ENCODE results near the gene ADGRG7.

The ADGRG7 gene

DNA sequence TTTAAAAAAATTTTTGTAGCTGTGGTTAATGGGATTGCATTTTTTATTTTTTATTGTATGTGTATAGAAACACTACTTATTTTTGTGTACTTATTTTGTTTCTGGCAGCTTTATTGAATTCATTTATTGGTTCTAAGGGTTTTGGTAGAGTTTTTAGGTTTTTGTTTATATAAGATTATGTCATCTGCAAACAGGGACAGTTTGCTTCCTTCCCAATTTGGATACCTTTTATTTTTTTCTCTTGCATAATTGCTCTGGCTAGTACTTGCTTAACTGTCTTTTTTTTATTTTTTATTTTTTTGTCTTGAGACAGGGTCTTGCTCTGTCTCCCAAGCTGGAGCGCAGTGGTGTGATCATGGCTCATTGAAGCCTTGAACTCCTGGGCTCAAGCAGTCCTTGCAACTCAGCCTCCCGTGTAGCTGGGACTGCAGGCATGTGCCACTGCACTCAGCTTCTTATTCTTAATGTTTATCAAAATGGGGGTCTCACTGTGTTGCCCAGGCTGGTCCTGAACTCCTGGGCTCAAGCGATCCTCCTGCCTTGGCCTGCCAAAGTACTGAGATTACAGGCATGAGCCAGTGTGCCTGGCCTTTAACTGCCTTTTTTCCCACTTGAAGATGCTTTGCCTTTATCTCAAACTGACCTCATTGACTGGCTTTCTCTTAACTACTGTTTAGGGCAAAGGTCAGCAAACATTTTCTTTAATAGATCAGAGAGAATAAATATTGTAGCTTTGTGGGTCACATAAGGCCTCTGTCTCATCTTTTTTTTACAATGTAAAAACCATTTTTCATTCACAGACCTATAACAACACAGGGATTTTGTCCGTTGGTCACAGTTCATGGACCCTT lies 108.5 kb downstream of the ADGRG7 start:
- no peak for DNase-seq (ENCODE audit: low spot score)
- TF ChIP-seq, protein P1, sequence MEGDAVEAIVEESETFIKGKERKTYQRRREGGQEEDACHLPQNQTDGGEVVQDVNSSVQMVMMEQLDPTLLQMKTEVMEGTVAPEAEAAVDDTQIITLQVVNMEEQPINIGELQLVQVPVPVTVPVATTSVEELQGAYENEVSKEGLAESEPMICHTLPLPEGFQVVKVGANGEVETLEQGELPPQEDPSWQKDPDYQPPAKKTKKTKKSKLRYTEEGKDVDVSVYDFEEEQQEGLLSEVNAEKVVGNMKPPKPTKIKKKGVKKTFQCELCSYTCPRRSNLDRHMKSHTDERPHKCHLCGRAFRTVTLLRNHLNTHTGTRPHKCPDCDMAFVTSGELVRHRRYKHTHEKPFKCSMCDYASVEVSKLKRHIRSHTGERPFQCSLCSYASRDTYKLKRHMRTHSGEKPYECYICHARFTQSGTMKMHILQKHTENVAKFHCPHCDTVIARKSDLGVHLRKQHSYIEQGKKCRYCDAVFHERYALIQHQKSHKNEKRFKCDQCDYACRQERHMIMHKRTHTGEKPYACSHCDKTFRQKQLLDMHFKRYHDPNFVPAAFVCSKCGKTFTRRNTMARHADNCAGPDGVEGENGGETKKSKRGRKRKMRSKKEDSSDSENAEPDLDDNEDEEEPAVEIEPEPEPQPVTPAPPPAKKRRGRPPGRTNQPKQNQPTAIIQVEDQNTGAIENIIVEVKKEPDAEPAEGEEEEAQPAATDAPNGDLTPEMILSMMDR (IDR thresholded peaks at IDR 0.05; ENCODE audit: extremely low read depth, missing control alignments), result no peak

DNA sequence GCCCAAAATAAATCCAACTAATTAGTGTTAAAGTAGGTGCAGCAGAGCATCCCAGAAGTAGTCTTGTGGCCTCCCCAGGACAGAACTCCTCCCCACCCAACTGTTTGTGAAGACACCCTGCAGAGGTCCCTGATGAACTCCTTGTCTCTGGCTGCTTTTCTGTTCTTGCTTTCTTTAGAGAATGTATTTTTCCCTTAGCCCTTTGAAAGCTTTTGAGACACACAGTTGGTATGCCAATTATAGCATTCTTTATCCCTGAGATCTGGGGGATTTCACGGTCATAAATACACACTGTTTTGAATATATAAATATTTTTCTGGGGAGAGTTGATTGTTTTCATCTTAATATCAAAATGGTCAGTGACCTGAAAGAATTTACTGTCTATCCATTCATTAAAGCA lies 109.7 kb downstream of the ADGRG7 start:
- TF ChIP-seq, protein P1 (IDR thresholded peaks at IDR 0.05; ENCODE audit: extremely low read depth, missing control alignments), result no peak
- DNase-seq (ENCODE audit: low spot score), result no peak

DNA sequence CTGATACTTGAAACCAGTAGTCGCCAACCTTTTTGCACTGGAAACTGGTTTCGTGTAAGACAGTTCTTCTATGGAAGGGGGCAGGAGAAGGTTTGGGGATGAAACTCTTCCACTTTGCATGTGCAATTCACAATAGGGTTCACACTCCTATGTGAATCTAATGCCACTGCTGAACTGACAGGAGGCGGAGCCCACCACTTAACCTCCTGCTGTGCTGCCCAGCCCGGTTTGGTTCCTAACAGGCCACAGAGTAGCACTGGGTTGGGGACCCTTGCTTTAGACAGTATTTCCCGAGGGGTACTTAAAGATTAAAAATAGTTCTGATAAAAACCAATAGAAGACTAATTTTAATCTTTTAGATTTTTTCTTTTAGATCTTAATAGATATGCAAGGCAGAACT lies 111.0 kb downstream of the ADGRG7 start:
- no peak for DNase-seq (ENCODE audit: low spot score)
- TF ChIP-seq, protein P1 (IDR thresholded peaks at IDR 0.05; ENCODE audit: extremely low read depth, missing control alignments), result no peak

DNA sequence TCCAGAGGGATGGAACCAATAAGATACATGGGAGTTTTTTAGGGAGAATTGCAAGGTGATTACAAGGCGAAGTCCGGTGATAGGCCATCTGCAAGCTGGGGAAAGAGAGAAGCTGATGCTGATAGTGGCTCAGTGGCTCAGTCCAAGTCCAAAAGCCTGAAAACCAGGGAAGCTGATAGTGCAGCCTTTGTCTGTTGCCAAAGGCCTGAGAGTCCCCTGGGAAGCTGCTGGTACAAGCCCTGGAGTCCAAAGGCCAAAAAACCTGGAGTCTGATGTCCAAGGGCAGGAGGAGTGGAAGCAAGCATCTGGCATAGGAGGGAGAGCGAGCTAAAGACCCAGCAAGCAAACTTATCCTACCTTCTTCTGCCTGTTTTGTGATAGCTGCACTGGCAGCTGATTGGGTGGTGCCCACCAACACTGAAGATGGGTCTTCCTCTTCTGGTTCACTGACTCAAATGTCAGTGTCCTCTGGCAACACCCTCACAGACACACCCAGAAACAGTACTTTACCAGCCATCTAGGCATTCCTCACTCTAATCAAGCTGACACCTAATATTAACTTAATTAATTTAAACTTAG lies 116.6 kb downstream of the ADGRG7 start:
- TF ChIP-seq, protein P1 (IDR thresholded peaks at IDR 0.05; ENCODE audit: extremely low read depth, missing control alignments), result no peak
- DNase-seq (ENCODE audit: low spot score), result no peak

DNA sequence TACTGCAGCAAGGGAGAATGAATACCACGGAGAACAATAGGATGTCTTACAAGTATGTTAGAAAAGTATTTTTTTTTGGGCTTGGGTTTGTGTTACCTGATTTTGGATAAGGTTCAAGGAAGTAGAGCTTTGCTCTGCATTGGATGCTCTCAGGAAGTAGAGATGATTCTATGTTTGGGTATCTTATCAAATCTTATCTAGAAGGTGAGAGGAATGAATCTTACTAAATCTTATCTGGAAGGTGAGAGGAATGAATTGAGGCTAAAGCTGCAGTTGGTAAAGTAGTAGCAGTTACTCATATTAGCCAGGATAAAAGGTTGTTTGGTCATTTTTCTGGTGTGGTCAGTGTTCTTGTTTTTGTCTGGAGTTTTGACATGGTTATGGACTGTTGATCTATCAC lies 117.3 kb downstream of the ADGRG7 start:
- TF ChIP-seq, protein P1 (IDR thresholded peaks at IDR 0.05; ENCODE audit: extremely low read depth, missing control alignments), result no peak
- DNase-seq (ENCODE audit: low spot score), result no peak

DNA sequence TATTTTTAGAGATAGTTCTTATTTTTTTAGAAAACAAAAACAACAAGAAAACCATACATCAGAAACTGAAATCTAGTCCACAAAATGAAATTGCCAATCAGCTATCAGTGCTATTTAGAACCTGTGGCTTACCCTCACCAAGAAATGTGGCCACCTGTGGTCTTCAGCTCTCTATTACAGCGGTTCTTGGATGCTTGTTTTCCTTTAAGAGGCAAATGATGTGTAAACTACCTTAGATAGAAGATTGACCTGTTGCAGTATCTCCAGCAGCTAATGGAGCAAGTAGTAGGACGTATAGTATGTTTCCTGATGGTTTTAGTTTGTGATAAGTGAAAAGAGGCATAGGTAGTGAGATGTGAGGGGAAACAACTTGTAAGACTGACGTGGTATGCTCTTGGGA lies 121.1 kb downstream of the ADGRG7 start:
- no peak for DNase-seq (ENCODE audit: low spot score)
- TF ChIP-seq, protein P1 (IDR thresholded peaks at IDR 0.05; ENCODE audit: extremely low read depth, missing control alignments), result no peak

DNA sequence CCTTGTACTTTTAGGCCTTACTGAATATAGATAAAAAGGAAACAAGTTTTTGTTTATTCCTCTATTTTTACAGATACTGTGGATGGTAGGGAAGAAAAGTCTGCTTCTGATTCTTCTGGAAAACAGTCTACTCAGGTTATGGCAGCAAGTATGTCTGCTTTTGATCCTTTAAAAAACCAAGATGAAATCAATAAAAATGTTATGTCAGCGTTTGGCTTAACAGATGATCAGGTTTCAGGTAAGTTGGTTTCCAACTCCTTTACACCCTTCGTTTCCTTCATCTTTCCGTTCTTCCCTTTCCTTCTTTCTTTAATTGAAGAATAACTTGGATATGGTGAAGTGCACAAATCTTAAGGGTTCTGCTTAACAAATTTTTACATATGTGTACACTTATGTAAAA lies 123.0 kb downstream of the ADGRG7 start:
- TF ChIP-seq, protein P1 (IDR thresholded peaks at IDR 0.05; ENCODE audit: extremely low read depth, missing control alignments), result no peak

More for the DNA sequence above, 123.0 kb downstream of the ADGRG7 start:
- no peak for DNase-seq (ENCODE audit: low spot score)
